B cell (primary cell): ENCODE measurements around the gene UCK1. TPM values are rescaled to one million over a fixed set of nuclear protein-coding genes. Genes with fewer than 3 reads are reported as not detected.
"Not testable (repeated sequence)": the region's sequence is repeated elsewhere in the genome, so short reads cannot be mapped to it uniquely, and the experiment has no call there.

Experiments used
- ATAC-seq: fragments of 200-7000 bp; cut with Tn5 transposase; one replicate; pipeline ENCODE4 v1.10.0; 2021; ENCODE audit warnings: low read depth, mild to moderate bottlenecking, moderate number of reproducible peaks, moderate library complexity
- CTCF ChIA-PET: fragments of 350-600 bp; sonication (Branson Sonifier 250); formaldehyde crosslinking; loops from one replicate; lab custom pipeline; 2021; ENCODE audit warnings: antibody characterized with exemption, inconsistent platforms; lab: Charles Lee
- POLR2A ChIA-PET: fragments of 350-600 bp; sonication (Branson Sonifier 250); formaldehyde crosslinking; loops from one replicate; lab custom pipeline; 2021; ENCODE audit warnings: antibody characterized with exemption; lab: Charles Lee
- DNase-seq: peaks from one replicate; pipeline ENCODE4 v3.0.0; 2013
- H2AFZ ChIP-seq: 2 replicates; pipeline ENCODE4 v1.6.1; 2012; ENCODE audit warnings: mild to moderate bottlenecking, low read depth, low read length; ENCODE audit not compliant: insufficient read depth, poor library complexity, severe bottlenecking
- H3K27ac ChIP-seq, 2 donors: 1 replicate in 1 of 2; 2 replicates in 1 of 2; pipeline ENCODE4 v1.5.1; 2012 to 2013; ENCODE audit warnings: low read length in 2 of 2, mild to moderate bottlenecking in 2 of 2, moderate library complexity in 1 of 2
- H3K27me3 ChIP-seq, 4 experiments: fragments of 200-600 bp in 1 of 4; sonication (generic) in 1 of 4; replicated peaks in 1 of 4; 1 replicate in 2 of 4; 2 replicates in 2 of 4; pipeline versions ENCODE4 v1.6.1 to v1.7.0; 2013 to 2016; ENCODE audit warnings: low read length in 3 of 4, mild to moderate bottlenecking in 2 of 4, mixed read lengths in 1 of 4, moderate library complexity in 1 of 4; ENCODE audit not compliant: insufficient read depth in 4 of 4, control insufficient read depth in 3 of 4; ENCODE audit errors: control extremely low read depth in 1 of 4
- H3K36me3 ChIP-seq, 2 experiments: replicated peaks in 1 of 2; 1 replicate in 1 of 2; 2 replicates in 1 of 2; pipeline versions ENCODE4 v1.6.1 to v1.7.1; 2013; ENCODE audit warnings: low read length in 1 of 2; ENCODE audit not compliant: insufficient read depth in 2 of 2, control insufficient read depth in 1 of 2; ENCODE audit errors: control extremely low read depth in 1 of 2, extremely low read depth in 1 of 2
- H3K4me1 ChIP-seq, 2 donors: fragments of 200-600 bp in 1 of 2; sonication (generic) in 1 of 2; 1 replicate in 1 of 2; 2 replicates in 1 of 2; pipeline versions ENCODE4 v1.5.1 to v1.6.1; 2013 to 2017; ENCODE audit warnings: low read length in 2 of 2; ENCODE audit not compliant: control insufficient read depth in 2 of 2, insufficient read depth in 2 of 2
- H3K4me2 ChIP-seq: replicated peaks from 2 replicates; pipeline ENCODE3; 2012; ENCODE audit warnings: mild to moderate bottlenecking, low read depth, low read length; ENCODE audit not compliant: poor library complexity, severe bottlenecking
- H3K4me3 ChIP-seq, 5 experiments: fragments of 200-600 bp in 1 of 5; sonication (generic) in 1 of 5; 1 replicate in 3 of 5; 2 replicates in 2 of 5; pipeline versions ENCODE4 v1.5.1 to v1.7.0; 2011 to 2016; ENCODE audit warnings: low read length in 4 of 5, mild to moderate bottlenecking in 4 of 5, low read depth in 2 of 5, control low read depth in 1 of 5, moderate library complexity in 1 of 5; ENCODE audit not compliant: insufficient read depth in 1 of 5; ENCODE audit errors: control extremely low read depth in 1 of 5, extremely low read depth in 1 of 5
- H3K79me2 ChIP-seq: fragments of 200-600 bp; sonication (generic); one replicate; pipeline ENCODE4 v1.6.0; 2016; ENCODE audit warnings: low read length; ENCODE audit not compliant: control insufficient read depth, insufficient read depth
- H3K9ac ChIP-seq: fragments of 200-600 bp; sonication (generic); 2 replicates; pipeline ENCODE4 v1.6.1; 2017; ENCODE audit warnings: mild to moderate bottlenecking, low read length, moderate library complexity
- H3K9me3 ChIP-seq, 3 donors: one replicate each; pipeline versions ENCODE4 v1.6.1 to v1.7.1; 2013; ENCODE audit warnings: low read length in 2 of 3; ENCODE audit not compliant: control insufficient read depth in 2 of 3, insufficient read depth in 1 of 3; ENCODE audit errors: control extremely low read depth in 1 of 3
- H4K20me1 ChIP-seq: 2 replicates; pipeline ENCODE4 v1.6.0; 2012; ENCODE audit warnings: mild to moderate bottlenecking, low read length; ENCODE audit not compliant: insufficient read depth, control insufficient read depth, poor library complexity, severe bottlenecking
- H3K27ac Mint-ChIP-seq: one replicate; pipeline ENCODE4 v1.8.0; 2021; ENCODE audit warnings: mixed read lengths
- H3K27me3 Mint-ChIP-seq: one replicate; pipeline ENCODE4 v1.8.0; 2021; ENCODE audit warnings: mixed read lengths
- H3K4me1 Mint-ChIP-seq: one replicate; pipeline ENCODE4 v1.8.0; 2021; ENCODE audit warnings: mixed read lengths
- H3K4me3 Mint-ChIP-seq: one replicate; pipeline ENCODE4 v1.8.0; 2021; ENCODE audit warnings: mixed read lengths
- H3K9me3 Mint-ChIP-seq: one replicate; pipeline ENCODE4 v1.8.0; 2022; ENCODE audit warnings: mixed read lengths; ENCODE audit not compliant: insufficient read depth
- EZH2 ChIP-seq: IDR thresholded peaks from 2 replicates; pipeline ENCODE4 v1.6.1; 2012; ENCODE audit warnings: borderline replicate concordance, low read depth, mild to moderate bottlenecking, moderate library complexity, low read length; ENCODE audit not compliant: insufficient read depth, poor library complexity, severe bottlenecking
- WGBS: methylation state at CpG from one replicate; pipeline ENCODE4 v1.1.5; 2013; ENCODE audit warnings: missing lambda C conversion rate; ENCODE audit not compliant: insufficient coverage; 5-methylcytosine and 5-hydroxymethylcytosine counted together
- intact Hi-C: fragments of 100-400 bp; cut with micrococcal nuclease; formaldehyde crosslinking; loops from one replicate; pipeline ENCODE4 v1.10.0; 2022
- polyA plus RNA-seq: library from polyadenylated mRNA; depleted of rRNA; stranded (reverse); fragments of >200 nt; gene quantifications from 2 replicates; pipeline ENCODE4 v1.2.3, GENCODE V29; 2012
- total RNA-seq, 2 donors: library from RNA; stranded (reverse); fragments of 120-200 nt in 1 of 2; gene quantifications; 1 replicate in 1 of 2; 2 replicates in 1 of 2; pipeline versions ENCODE4 v1.2.3 to v1.2.4, GENCODE V29; 2013 to 2022
- TF ChIP-seq, protein P1 (sequence below): fragments of 200-600 bp; IDR thresholded peaks from one replicate; pipeline ENCODE4 v1.8.0; 2022; ENCODE audit warnings: antibody characterized with exemption, mild to moderate bottlenecking

The UCK1 gene
- total and polyA plus RNA-seq, 2 donors (not counting 1 experiment from before 2014, with no cell fraction given): 25.3 to 39.3 TPM

DNA sequence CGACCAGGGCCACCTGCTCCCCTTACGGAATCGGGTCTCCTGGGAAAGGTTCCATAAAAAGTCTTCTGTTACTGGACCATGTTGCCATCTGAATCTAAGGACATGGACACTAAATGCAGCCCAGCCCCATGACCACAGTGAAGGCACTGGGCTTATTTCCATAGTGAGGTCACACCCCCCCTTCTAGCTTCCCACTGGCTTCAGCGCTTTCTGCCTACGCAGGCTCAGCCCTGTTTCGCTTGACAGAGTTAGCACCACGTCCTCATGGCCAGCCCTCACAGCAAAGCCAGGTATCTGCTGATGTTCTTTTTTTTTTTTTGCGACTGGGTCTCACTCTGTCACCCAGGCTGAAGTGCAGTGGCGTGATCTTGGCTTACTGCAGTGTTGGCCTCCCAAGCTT lies 14.1 kb downstream of the UCK1 start:
- H3K27me3 Mint-ChIP-seq: no peaks in the 10 kb centered on the region
- ChIA-PET POLR2A (no interaction called here), CTCF (no interaction called here)
- H2AFZ ChIP-seq: no peak overlapping the region
- H3K4me2 ChIP-seq: no peak overlapping the region
- DNase-seq (no peak), ATAC-seq (no peak)
- H4K20me1 ChIP-seq: no peaks in the 10 kb centered on the region
- peaks cover 0 to 21% (median 9%) of the 10 kb centered on the region in 3 donors for H3K9me3 ChIP-seq
- no peak overlapping the region for H3K27ac Mint-ChIP-seq
- TF ChIP-seq, protein P1, sequence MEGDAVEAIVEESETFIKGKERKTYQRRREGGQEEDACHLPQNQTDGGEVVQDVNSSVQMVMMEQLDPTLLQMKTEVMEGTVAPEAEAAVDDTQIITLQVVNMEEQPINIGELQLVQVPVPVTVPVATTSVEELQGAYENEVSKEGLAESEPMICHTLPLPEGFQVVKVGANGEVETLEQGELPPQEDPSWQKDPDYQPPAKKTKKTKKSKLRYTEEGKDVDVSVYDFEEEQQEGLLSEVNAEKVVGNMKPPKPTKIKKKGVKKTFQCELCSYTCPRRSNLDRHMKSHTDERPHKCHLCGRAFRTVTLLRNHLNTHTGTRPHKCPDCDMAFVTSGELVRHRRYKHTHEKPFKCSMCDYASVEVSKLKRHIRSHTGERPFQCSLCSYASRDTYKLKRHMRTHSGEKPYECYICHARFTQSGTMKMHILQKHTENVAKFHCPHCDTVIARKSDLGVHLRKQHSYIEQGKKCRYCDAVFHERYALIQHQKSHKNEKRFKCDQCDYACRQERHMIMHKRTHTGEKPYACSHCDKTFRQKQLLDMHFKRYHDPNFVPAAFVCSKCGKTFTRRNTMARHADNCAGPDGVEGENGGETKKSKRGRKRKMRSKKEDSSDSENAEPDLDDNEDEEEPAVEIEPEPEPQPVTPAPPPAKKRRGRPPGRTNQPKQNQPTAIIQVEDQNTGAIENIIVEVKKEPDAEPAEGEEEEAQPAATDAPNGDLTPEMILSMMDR: no peak
- TF ChIP-seq EZH2: no peak
- no peak overlapping the region for H3K4me3 Mint-ChIP-seq
- H3K4me1 ChIP-seq: peaks cover 0 to 18% of the 10 kb centered on the region in 2 donors
- H3K79me2 ChIP-seq: no peaks in the 10 kb centered on the region
- no peak overlapping the region for H3K4me3 ChIP-seq
- H3K27me3 ChIP-seq: no peaks in the 10 kb centered on the region
- no peak overlapping the region for H3K27ac ChIP-seq
- 85% methylated on average over 7 of the region's 9 CpGs for WGBS
- intact Hi-C loops: no loop called here
- H3K4me1 Mint-ChIP-seq: peaks cover 5% of the 10 kb centered on the region
- no peaks in the 10 kb centered on the region for H3K9me3 Mint-ChIP-seq
- peaks cover 0 to 70% of the 10 kb centered on the region in 2 experiments for H3K36me3 ChIP-seq
- H3K9ac ChIP-seq: no peak overlapping the region

GRCh38 chr9:131516100-131516499 lies 15.0 kb downstream of the UCK1 start:
- H2AFZ ChIP-seq: no peak overlapping the region
- Mint-ChIP-seq H3K4me3 (no peak overlapping the region), H3K4me1 (peaks cover 5% of the 10 kb centered on the region), H3K9me3 (no peaks in the 10 kb centered on the region), H3K27ac (no peak overlapping the region), H3K27me3 (no peaks in the 10 kb centered on the region)
- no peak for TF ChIP-seq EZH2
- TF ChIP-seq, protein P1: no peak
- H3K4me2 ChIP-seq: no peak overlapping the region
- H3K36me3 ChIP-seq: peaks cover 0 to 69% of the 10 kb centered on the region in 2 experiments
- 86% methylated on average over 11 of the region's 15 CpGs for WGBS
- H3K27ac ChIP-seq: peak overlapping the region; percentile 56 to 63
- peaks cover 0 to 21% (median 9%) of the 10 kb centered on the region in 3 donors for H3K9me3 ChIP-seq
- no peaks in the 10 kb centered on the region for H4K20me1 ChIP-seq
- no peaks in the 10 kb centered on the region for H3K79me2 ChIP-seq
- CTCF ChIA-PET: no interaction called here
- no peak overlapping the region for H3K4me3 ChIP-seq
- peaks cover 0 to 18% of the 10 kb centered on the region in 2 donors for H3K4me1 ChIP-seq
- ATAC-seq: no peak
- DNase-seq: no peak
- intact Hi-C loops: no loop called here
- no peak overlapping the region for H3K9ac ChIP-seq
- POLR2A ChIA-PET: no interaction called here
- H3K27me3 ChIP-seq: no peaks in the 10 kb centered on the region

GRCh38 chr9:131515559-131516031 lies 15.5 kb downstream of the UCK1 start:
- ATAC-seq, H3K4me3 Mint-ChIP-seq, H3K4me1 Mint-ChIP-seq, H3K79me2 ChIP-seq, POLR2A ChIA-PET, H3K27ac Mint-ChIP-seq, intact Hi-C loops, H3K27me3 Mint-ChIP-seq, H3K4me3 ChIP-seq, H3K27me3 ChIP-seq, H3K4me2 ChIP-seq, H3K9me3 Mint-ChIP-seq, CTCF ChIA-PET, H4K20me1 ChIP-seq, H3K9ac ChIP-seq, DNase-seq, H2AFZ ChIP-seq: not testable (repeated sequence)
- peaks cover 0 to 21% (median 9%) of the 10 kb centered on the region in 3 donors for H3K9me3 ChIP-seq
- peak overlapping the region; percentile 56 to 63 for H3K27ac ChIP-seq
- H3K4me1 ChIP-seq: peaks cover 0 to 18% of the 10 kb centered on the region in 2 donors
- 47% methylated on average over 10 of the region's 12 CpGs for WGBS
- H3K36me3 ChIP-seq: peaks cover 0 to 70% of the 10 kb centered on the region in 2 experiments
